GM18526 (cell line): ENCODE data around the gene DGKB.

ENCODE experiments used
- POLR2A ChIP-seq: IDR thresholded peaks from 3 replicates; pipeline ENCODE4 v1.6.1; 2011; ENCODE audit not compliant: insufficient read length; ENCODE audit errors: extremely low read depth

Gene DGKB

GRCh38 chr7:14888962-14889361, 13.6 kb downstream of the DGKB start:
- no peak for TF ChIP-seq POLR2A

- no peak for TF ChIP-seq POLR2A
Measured at GRCh38 chr7:14886533-14886932, 16.0 kb downstream of the DGKB start.

GRCh38 chr7:14875941-14876587, 26.5 kb downstream of the DGKB start:
- TF ChIP-seq POLR2A: no peak

GRCh38 chr7:14871880-14872279, 30.7 kb downstream of the DGKB start:
- no peak for TF ChIP-seq POLR2A

GRCh38 chr7:14870394-14870793, 32.2 kb downstream of the DGKB start:
- no peak for TF ChIP-seq POLR2A

- no peak for TF ChIP-seq POLR2A
Measured at GRCh38 chr7:14868937-14869336, 33.6 kb downstream of the DGKB start.

GRCh38 chr7:14861456-14861855, 41.1 kb downstream of the DGKB start:
- TF ChIP-seq POLR2A: no peak

GRCh38 chr7:14859267-14859666, 43.3 kb downstream of the DGKB start:
- no peak for TF ChIP-seq POLR2A

- no peak for TF ChIP-seq POLR2A
Measured at GRCh38 chr7:14858866-14859265, 43.7 kb downstream of the DGKB start.

GRCh38 chr7:14858410-14858809, 44.1 kb downstream of the DGKB start:
- TF ChIP-seq POLR2A: no peak

- TF ChIP-seq POLR2A: no peak
Measured at GRCh38 chr7:14855033-14855794, 47.3 kb downstream of the DGKB start.

GRCh38 chr7:14854471-14854870, 48.1 kb downstream of the DGKB start:
- TF ChIP-seq POLR2A: no peak

- no peak for TF ChIP-seq POLR2A
Measured at GRCh38 chr7:14851610-14852009, 50.9 kb downstream of the DGKB start.

- no peak for TF ChIP-seq POLR2A
Measured at GRCh38 chr7:14850039-14850438, 52.5 kb downstream of the DGKB start.

- no peak for TF ChIP-seq POLR2A
Measured at GRCh38 chr7:14846405-14846804, 56.1 kb downstream of the DGKB start.

GRCh38 chr7:14843755-14844154, 58.8 kb downstream of the DGKB start:
- no peak for TF ChIP-seq POLR2A

GRCh38 chr7:14842523-14842922, 60.0 kb downstream of the DGKB start:
- TF ChIP-seq POLR2A: no peak

GRCh38 chr7:14841869-14842268, 60.7 kb downstream of the DGKB start:
- TF ChIP-seq POLR2A: no peak

GRCh38 chr7:14841086-14841485, 61.5 kb downstream of the DGKB start:
- TF ChIP-seq POLR2A: no peak
